Breast epithelium (tissue), 4 donors: Measurements from ENCODE around the gene TSFM. TPM values are rescaled to one million over a fixed set of nuclear protein-coding genes. Genes with fewer than 3 reads are reported as not detected.
A peak's percentile ranks its signal among the peaks of the same experiment; 100 is the strongest.

Source experiments
- DNase-seq, 2 donors: peaks; one replicate each; pipeline ENCODE4 v3.0.0-alpha.2; 2019; ENCODE audit warnings: low spot score in 2 of 2
- H3K27ac ChIP-seq, 2 donors: fragments of 200-600 bp; sonication (generic) in 1 of 2; one replicate each; pipeline ENCODE4 v1.5.1; 2016 to 2019; ENCODE audit warnings: mild to moderate bottlenecking in 1 of 2
- H3K27me3 ChIP-seq, 2 donors: fragments of 200-600 bp; sonication (generic) in 1 of 2; one replicate each; pipeline versions ENCODE4 v1.5.1 to v1.6.0; 2017 to 2019; ENCODE audit warnings: control low read depth in 1 of 2, mild to moderate bottlenecking in 1 of 2
- H3K36me3 ChIP-seq: fragments of 200-600 bp; one replicate; pipeline ENCODE4 v1.5.1; 2019
- H3K4me1 ChIP-seq, 2 donors: fragments of 200-600 bp; sonication (generic); one replicate each; pipeline ENCODE4 v1.5.1; 2016 to 2019; ENCODE audit warnings: control low read depth in 1 of 2
- H3K4me3 ChIP-seq, 3 donors: fragments of 200-600 bp; sonication (generic); 1 replicate in 2 of 3; 2 replicates in 1 of 3; pipeline ENCODE4 v1.5.1; 2016 to 2019; ENCODE audit warnings: mild to moderate bottlenecking in 3 of 3, moderate library complexity in 2 of 3
- H3K9me3 ChIP-seq, 2 donors: fragments of 200-600 bp; sonication (generic) in 1 of 2; one replicate each; pipeline ENCODE4 v1.5.1; 2016 to 2019; ENCODE audit warnings: control low read depth in 1 of 2
- CTCF ChIP-seq, 3 donors: fragments of 450-650 bp; IDR thresholded peaks; one replicate each; pipeline ENCODE4 v1.5.1; 2016 to 2017; ENCODE audit warnings: antibody characterized with exemption in 3 of 3, mild to moderate bottlenecking in 3 of 3, moderate library complexity in 3 of 3
- POLR2A ChIP-seq: fragments of 450-650 bp; IDR thresholded peaks from one replicate; pipeline ENCODE4 v1.6.1; 2016; ENCODE audit warnings: antibody characterized with exemption, mild to moderate bottlenecking, moderate library complexity
- POLR2AphosphoS5 ChIP-seq, 3 donors: sonication (generic); formaldehyde crosslinking; IDR thresholded peaks; one replicate each; pipeline ENCODE4 v1.6.1; 2017; ENCODE audit warnings: antibody characterized with exemption in 3 of 3
- intact Hi-C: fragments of 100-400 bp; cut with DNase I; formaldehyde crosslinking; loops from one replicate; pipeline ENCODE4 v1.15.1; 2023; ENCODE audit warnings: low total_unique reads
- total RNA-seq, 3 donors: library from RNA; depleted of rRNA; stranded (reverse); fragments of >200 nt; gene quantifications; one replicate each; pipeline ENCODE4 v1.1.0, GENCODE V29; 2016

The TSFM gene
- total RNA-seq, 3 donors from 2014 or later: 17.9 to 30.8 (median 27.2) TPM

- no peak for DNase-seq
- H3K4me1 ChIP-seq: peaks cover 0 to 6% of the 10 kb centered on the region in 2 donors
- peaks cover 0 to 18% of the 10 kb centered on the region in 2 donors for H3K27me3 ChIP-seq
- TF ChIP-seq POLR2AphosphoS5 (IDR thresholded peaks at IDR 0.05): no peak
- no peak for TF ChIP-seq POLR2A
- no peak for TF ChIP-seq CTCF (IDR thresholded peaks at IDR 0.05)
- H3K4me3 ChIP-seq: no peak overlapping the region
- H3K27ac ChIP-seq: no peak overlapping the region
- no peaks in the 10 kb centered on the region for H3K36me3 ChIP-seq
- H3K9me3 ChIP-seq: no peaks in the 10 kb centered on the region
- intact Hi-C loops: no loop called here
These were observed 22.1 kb upstream of the TSFM start for GRCh38 chr12:57760347-57760982.

GRCh38 chr12:57761391-57761998, 21.1 kb upstream of the TSFM start:
- intact Hi-C loops: no loop called here
- Histone ChIP-seq H3K9me3 (no peaks in the 10 kb centered on the region), H3K36me3 (no peaks in the 10 kb centered on the region), H3K27me3 (peaks cover 0 to 25% of the 10 kb centered on the region in 2 donors), H3K4me1 (peaks cover 0 to 4% of the 10 kb centered on the region in 2 donors), H3K4me3 (no peak overlapping the region), H3K27ac (no peak overlapping the region)
- TF ChIP-seq POLR2AphosphoS5 (IDR thresholded peaks at IDR 0.05) (no peak), POLR2A (no peak), CTCF (IDR thresholded peaks at IDR 0.05) (no peak)
- DNase-seq: no peak

- Histone ChIP-seq H3K9me3 (no peaks in the 10 kb centered on the region), H3K27ac (no peak overlapping the region), H3K4me3 (no peak overlapping the region), H3K36me3 (no peaks in the 10 kb centered on the region), H3K27me3 (peaks cover 0 to 25% of the 10 kb centered on the region in 2 donors), H3K4me1 (peaks cover 0 to 8% of the 10 kb centered on the region in 2 donors)
- intact Hi-C loops: no loop called here
- TF ChIP-seq POLR2A: no peak
- TF ChIP-seq CTCF (IDR thresholded peaks at IDR 0.05): no peak
- TF ChIP-seq POLR2AphosphoS5 (IDR thresholded peaks at IDR 0.05): no peak
- no peak for DNase-seq
These were observed 20.1 kb upstream of the TSFM start for GRCh38 chr12:57762463-57762862.

GRCh38 chr12:57763881-57764661, 18.5 kb upstream of the TSFM start:
- Histone ChIP-seq H3K36me3 (no peaks in the 10 kb centered on the region), H3K27me3 (peaks cover 0 to 25% of the 10 kb centered on the region in 2 donors), H3K4me1 (peaks cover 0 to 8% of the 10 kb centered on the region in 2 donors), H3K4me3 (peak overlapping the region in 2 of 3 donors; percentile 56 to 63), H3K27ac (no peak overlapping the region), H3K9me3 (no peaks in the 10 kb centered on the region)
- TF ChIP-seq CTCF (IDR thresholded peaks at IDR 0.05) (no peak), POLR2AphosphoS5 (IDR thresholded peaks at IDR 0.05) (no peak), POLR2A (no peak)
- no peak for DNase-seq
- intact Hi-C loops: no loop called here

- H3K27me3 ChIP-seq: peaks cover 0 to 25% of the 10 kb centered on the region in 2 donors
- no peaks in the 10 kb centered on the region for H3K9me3 ChIP-seq
- peak overlapping the region in 2 of 3 donors; percentile 56 to 63 for H3K4me3 ChIP-seq
- no peak overlapping the region for H3K27ac ChIP-seq
- intact Hi-C loops: no loop called here
- no peak for DNase-seq
- H3K36me3 ChIP-seq: no peaks in the 10 kb centered on the region
- no peak for TF ChIP-seq POLR2AphosphoS5 (IDR thresholded peaks at IDR 0.05)
- TF ChIP-seq CTCF (IDR thresholded peaks at IDR 0.05): no peak
- TF ChIP-seq POLR2A: no peak
- H3K4me1 ChIP-seq: peaks cover 0 to 8% of the 10 kb centered on the region in 2 donors
These were observed 18.0 kb upstream of the TSFM start for GRCh38 chr12:57764662-57765002.
